RKO (cell line): ENCODE measurements around the gene SEPTIN10.
A peak's percentile ranks its signal among the peaks of the same experiment; 100 is the strongest.
"Not testable (repeated sequence)": the region's sequence is repeated elsewhere in the genome, so short reads cannot be mapped to it uniquely, and the experiment has no call there.

ENCODE experiments used
- DNase-seq: peaks from one replicate; pipeline ENCODE4 v3.0.0-alpha.2; 2016; ENCODE audit warnings: low spot score

Gene SEPTIN10

GRCh38 chr2:109613922-109614714 lies at the start of gene SEPTIN10, which contains the start of gene SOWAHC:
SEPTIN10 (minus strand) TSS chr2:109613966; CDS start chr2:109613827, 139 bp downstream.
SOWAHC (plus strand) TSS chr2:109614364; CDS start chr2:109614490, 126 bp downstream.
- DNase-seq, result peak; percentile 99

DNA sequence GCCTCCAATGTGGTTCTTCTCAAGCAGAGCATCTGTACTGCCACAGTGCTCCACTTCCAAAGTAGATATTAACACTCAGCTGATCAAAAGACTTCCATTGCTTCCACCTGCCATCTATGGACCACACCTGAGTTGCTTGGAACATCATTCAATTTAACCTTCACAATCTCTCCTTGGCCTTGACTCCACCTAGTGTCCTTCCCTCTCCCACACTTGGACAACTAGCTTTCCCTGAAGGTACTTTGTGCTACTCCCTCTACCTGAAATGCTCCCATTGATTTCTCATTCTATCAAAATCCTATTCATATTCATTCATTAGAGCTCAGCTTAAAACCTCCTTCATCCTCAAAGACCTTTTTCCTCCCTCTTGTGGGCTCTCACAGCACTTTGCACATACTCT lies 49.1 kb upstream of the SEPTIN10 start:
- DNase-seq, result no peak

GRCh38 chr2:109660046-109660860 lies 46.5 kb upstream of the SEPTIN10 start:
- DNase-seq, result peak; percentile 19

- no peak for DNase-seq
Observed at GRCh38 chr2:109659396-109660045, 45.8 kb upstream of the SEPTIN10 start.

DNA sequence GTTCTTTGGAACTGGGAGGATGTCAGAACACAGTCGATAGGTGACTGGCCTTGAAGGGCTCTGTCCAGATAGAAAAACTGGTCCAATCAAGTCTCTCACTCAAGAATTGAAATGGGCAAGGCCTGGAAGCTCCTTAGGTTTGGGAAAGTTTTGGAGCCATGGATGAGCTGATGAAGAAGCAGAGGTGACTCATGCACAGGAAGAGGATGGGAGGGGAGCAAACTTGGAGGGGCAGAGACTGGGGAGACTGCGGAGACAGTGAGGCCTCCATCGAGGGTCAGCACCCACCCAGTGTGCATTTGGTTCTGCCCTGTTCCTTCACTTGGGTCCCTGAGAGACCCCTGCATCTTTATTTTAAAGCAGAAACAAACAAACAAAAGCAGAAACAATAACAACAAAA lies 41.5 kb upstream of the SEPTIN10 start:
- no peak for DNase-seq

- no peak for DNase-seq
Observed at GRCh38 chr2:109654326-109655050, 40.7 kb upstream of the SEPTIN10 start.

DNA sequence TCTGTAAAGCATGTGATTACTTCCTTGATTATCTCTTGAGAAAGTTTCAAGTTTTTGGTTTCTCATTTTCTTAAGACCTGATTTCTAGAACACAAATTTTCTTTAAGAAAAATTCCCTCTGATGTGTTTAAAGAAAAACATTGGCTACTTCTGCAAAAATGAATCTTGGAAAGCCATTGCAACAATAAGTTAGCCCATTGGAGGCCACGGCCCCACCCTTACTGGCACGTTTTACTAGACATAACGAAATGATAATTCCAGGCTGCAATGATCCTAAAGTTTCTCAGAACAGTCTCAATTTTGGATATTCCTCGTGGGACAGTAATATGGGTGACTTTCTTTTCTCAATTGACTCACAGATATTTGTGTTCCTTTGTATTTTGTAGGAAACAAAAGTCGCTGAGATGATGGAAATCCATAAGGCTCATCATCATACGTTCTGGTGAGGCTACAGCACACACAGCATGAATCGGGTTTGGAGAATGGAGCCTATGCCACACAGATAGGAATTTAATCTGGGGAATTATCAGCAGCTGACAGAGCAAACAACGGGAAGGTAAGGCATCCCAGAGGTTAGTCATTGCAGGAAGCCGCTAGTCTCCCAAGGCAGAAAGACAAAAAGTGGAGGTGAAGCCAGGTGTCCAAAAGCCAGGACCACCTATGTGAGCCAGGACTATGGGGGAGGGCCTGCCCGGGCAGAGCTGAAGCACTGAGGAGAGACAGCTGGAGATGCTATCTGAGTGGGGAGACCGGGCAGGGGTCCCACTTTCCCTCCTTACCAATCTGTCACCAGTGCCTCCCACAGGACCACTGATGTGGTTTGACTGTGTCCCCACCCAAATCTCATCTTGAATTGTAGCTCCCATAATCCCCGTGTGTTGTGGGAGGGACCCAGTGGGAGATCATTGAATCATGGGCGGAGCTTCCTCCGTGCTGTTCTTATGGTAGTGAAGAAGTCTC lies 36.2 kb upstream of the SEPTIN10 start:
- DNase-seq, result no peak

GRCh38 chr2:109648041-109648527 lies 34.3 kb upstream of the SEPTIN10 start:
- DNase-seq, result no peak

- DNase-seq, result no peak
Observed at GRCh38 chr2:109647636-109648035, 33.9 kb upstream of the SEPTIN10 start.

DNA sequence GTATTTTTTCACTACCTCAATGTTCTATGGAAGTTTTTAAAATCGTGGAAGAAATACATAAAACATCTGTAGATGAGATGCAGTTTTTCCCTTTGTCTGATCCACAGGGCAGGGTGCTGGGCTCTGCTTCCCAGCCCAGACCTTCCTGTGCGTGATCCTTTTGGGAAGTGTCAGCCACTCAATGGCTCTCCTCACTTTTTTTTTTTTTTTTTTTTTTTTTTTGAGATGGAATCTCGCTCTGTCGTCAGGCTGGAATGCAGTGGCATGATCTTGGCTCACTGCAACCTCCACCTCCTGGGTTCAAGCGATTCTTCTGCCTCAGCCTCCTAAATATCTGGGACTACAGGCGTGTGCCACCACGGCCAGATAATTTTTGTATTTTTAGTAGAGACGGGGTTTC lies 33.2 kb upstream of the SEPTIN10 start:
- DNase-seq, result no peak

- DNase-seq, result no peak
Observed at GRCh38 chr2:109645412-109646184, 31.8 kb upstream of the SEPTIN10 start.

- DNase-seq, result no peak
Observed at GRCh38 chr2:109644571-109645275, 31.0 kb upstream of the SEPTIN10 start.

DNA sequence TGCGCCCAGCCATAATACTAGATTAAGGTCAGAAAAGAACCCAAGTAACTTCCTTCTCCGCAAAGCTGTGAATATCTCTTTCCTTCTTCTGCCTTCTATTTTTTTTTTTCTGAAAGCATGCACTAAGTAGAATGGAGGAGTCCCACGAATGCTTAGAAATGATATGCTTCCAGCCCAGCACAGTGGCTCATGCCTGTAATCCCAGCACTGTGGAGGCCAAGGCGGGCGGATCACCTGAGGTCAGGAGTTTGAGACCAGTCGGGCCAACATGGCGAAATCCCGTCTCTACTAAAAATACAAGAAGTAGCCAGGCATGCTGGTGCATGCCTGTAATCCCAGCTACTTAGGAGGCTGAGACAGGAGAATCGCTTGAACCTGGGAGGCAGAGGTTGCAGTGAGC lies 26.2 kb upstream of the SEPTIN10 start:
- DNase-seq, result not testable (repeated sequence)

- no peak for DNase-seq
Observed at GRCh38 chr2:109638795-109639194, 25.0 kb upstream of the SEPTIN10 start.

GRCh38 chr2:109637749-109638570 lies 24.2 kb upstream of the SEPTIN10 start:
- DNase-seq, result no peak

- DNase-seq, result no peak
Observed at GRCh38 chr2:109636317-109636716, 22.6 kb upstream of the SEPTIN10 start.

- no peak for DNase-seq
Observed at GRCh38 chr2:109635426-109636304, 21.9 kb upstream of the SEPTIN10 start.
